ENCODE data around the gene EHBP1. TPM values are rescaled to one million over a fixed set of nuclear protein-coding genes. Genes with fewer than 3 reads are reported as not detected.

Gene EHBP1
- total RNA-seq, 2 experiments from 2014 or later, result 19.3 to 23.2 TPM

GRCh38 chr2:62785810-62786597 lies 80.5 kb downstream of the EHBP1 start:
- H3K36me3 Mint-ChIP-seq (ENCODE audit: low read depth), result peaks cover 7% of the 10 kb centered on the region
- H3K27ac Mint-ChIP-seq, result no peak overlapping the region
- ChIA-PET CTCF (interaction anchor here (1.2 kb wide), 1 partner anchor 329 kb away, joined by 4 read pairs; no protein-coding TSS in a partner anchor), POLR2A (no interaction called here)
- no peaks in the 10 kb centered on the region for H3K4me1 Mint-ChIP-seq
- H3K27me3 Mint-ChIP-seq, result no peaks in the 10 kb centered on the region
- H3K9me3 Mint-ChIP-seq, result peaks cover 8% of the 10 kb centered on the region
- no peak overlapping the region for H3K4me3 Mint-ChIP-seq
- DNase-seq, result no peak

DNA sequence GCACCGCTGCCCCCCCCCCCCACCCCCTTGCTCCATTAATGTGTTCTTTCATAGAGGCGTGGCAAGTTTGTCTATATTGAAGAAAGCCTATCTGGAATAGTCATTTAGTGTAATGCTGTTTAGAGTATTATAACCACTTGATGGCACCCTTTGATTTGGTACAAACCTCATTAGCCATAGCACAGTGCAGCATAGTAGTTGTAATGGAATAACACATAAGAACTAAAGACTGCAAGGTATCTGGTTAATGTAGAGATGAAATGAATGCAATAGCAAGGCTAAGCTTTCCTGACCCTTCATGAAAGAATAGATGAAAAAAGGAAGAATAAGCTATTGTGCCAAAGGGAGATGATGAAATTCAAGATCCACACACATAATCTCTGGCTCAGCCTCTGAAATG lies 81.9 kb downstream of the EHBP1 start:
- H3K4me1 Mint-ChIP-seq, result no peaks in the 10 kb centered on the region
- CTCF ChIA-PET, result interaction anchor here (0.6 to 0.9 kb wide), 3 partner anchors 330 to 639 kb away, joined by 3 to 5 read pairs (median 3); no protein-coding TSS in a partner anchor

DNA sequence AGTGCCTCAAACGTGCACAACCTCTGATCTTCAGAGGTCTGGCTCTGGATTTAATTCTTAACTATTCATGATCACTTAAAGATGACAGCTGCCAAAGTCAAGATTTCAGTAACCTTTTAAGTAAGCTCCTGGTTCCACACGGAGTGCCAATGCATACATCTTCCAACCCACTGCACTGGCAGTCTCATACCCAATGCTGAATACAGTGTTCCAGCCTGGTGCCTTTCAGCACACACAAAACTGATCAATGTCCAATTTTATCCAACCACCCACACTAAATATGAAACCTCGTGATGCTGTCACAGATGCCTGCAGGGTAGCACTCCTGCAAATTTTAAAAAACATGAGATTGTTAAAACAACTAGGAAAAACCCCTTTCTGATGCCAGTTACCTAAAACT lies 84.0 kb downstream of the EHBP1 start:
- Mint-ChIP-seq H3K4me3 (no peak overlapping the region), H3K4me1 (no peaks in the 10 kb centered on the region)
- POLR2A ChIA-PET, result no interaction called here

More for the DNA sequence above, 81.9 kb downstream of the EHBP1 start:
- Mint-ChIP-seq H3K4me3 (no peak overlapping the region), H3K36me3 (ENCODE audit: low read depth) (peaks cover 7% of the 10 kb centered on the region), H3K9me3 (peaks cover 8% of the 10 kb centered on the region), H3K27me3 (no peaks in the 10 kb centered on the region), H3K27ac (no peak overlapping the region)
- POLR2A ChIA-PET, result interaction anchor here (0.6 to 1.0 kb wide), 2 partner anchors 15 to 133 kb away, joined by 3 read pairs; no protein-coding TSS in a partner anchor
- no peak for DNase-seq

GRCh38 chr2:62789918-62790317 lies 84.4 kb downstream of the EHBP1 start:
- CTCF ChIA-PET, result no interaction called here
- POLR2A ChIA-PET, result no interaction called here
- no peak overlapping the region for H3K4me3 Mint-ChIP-seq
- H3K27me3 Mint-ChIP-seq, result no peaks in the 10 kb centered on the region
- no peaks in the 10 kb centered on the region for H3K36me3 Mint-ChIP-seq (ENCODE audit: low read depth)
- H3K27ac Mint-ChIP-seq, result no peak overlapping the region
- DNase-seq, result no peak
- no peaks in the 10 kb centered on the region for H3K4me1 Mint-ChIP-seq
- H3K9me3 Mint-ChIP-seq, result no peaks in the 10 kb centered on the region

More for the DNA sequence above, 84.0 kb downstream of the EHBP1 start:
- H3K27ac Mint-ChIP-seq, result no peak overlapping the region
- H3K27me3 Mint-ChIP-seq, result no peaks in the 10 kb centered on the region
- no peak for DNase-seq
- H3K9me3 Mint-ChIP-seq, result no peaks in the 10 kb centered on the region
- no peaks in the 10 kb centered on the region for H3K36me3 Mint-ChIP-seq (ENCODE audit: low read depth)
- CTCF ChIA-PET, result no interaction called here

- POLR2A ChIA-PET, result no interaction called here
- Mint-ChIP-seq H3K27ac (no peak overlapping the region), H3K36me3 (ENCODE audit: low read depth) (no peaks in the 10 kb centered on the region), H3K4me3 (no peak overlapping the region), H3K9me3 (no peaks in the 10 kb centered on the region), H3K27me3 (no peaks in the 10 kb centered on the region), H3K4me1 (no peaks in the 10 kb centered on the region)
- CTCF ChIA-PET, result no interaction called here
- no peak for DNase-seq
Measured at GRCh38 chr2:62792408-62792807, 86.9 kb downstream of the EHBP1 start.

- Mint-ChIP-seq H3K4me1 (no peaks in the 10 kb centered on the region), H3K9me3 (no peaks in the 10 kb centered on the region), H3K4me3 (no peak overlapping the region), H3K36me3 (ENCODE audit: low read depth) (no peaks in the 10 kb centered on the region), H3K27me3 (no peaks in the 10 kb centered on the region), H3K27ac (no peak overlapping the region)
- POLR2A ChIA-PET, result no interaction called here
- DNase-seq, result no peak
- CTCF ChIA-PET, result no interaction called here
Measured at GRCh38 chr2:62793213-62793612, 87.7 kb downstream of the EHBP1 start.

DNA sequence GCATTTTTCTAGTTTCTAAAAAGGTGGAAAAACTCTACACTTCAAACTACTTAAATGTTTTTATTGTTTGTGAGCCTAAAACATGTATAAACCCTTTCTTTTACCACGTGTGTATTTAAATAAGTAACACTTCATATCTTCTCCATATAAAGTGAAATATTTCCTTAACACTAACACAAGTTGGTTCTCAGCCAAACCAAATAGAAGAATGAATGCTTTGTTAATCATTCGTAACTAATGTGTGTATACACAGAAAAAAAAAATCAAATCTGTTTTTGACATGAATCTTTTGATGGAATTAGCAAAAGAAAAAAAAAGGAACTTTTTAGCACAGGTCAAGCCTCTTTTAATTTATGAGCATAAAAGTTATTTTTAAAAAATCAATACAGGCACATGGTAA lies 89.3 kb downstream of the EHBP1 start:
- H3K9me3 Mint-ChIP-seq, result no peaks in the 10 kb centered on the region
- CTCF ChIA-PET, result no interaction called here
- DNase-seq, result no peak
- H3K36me3 Mint-ChIP-seq (ENCODE audit: low read depth), result no peaks in the 10 kb centered on the region
- POLR2A ChIA-PET, result no interaction called here
- H3K27me3 Mint-ChIP-seq, result no peaks in the 10 kb centered on the region
- H3K27ac Mint-ChIP-seq, result no peak overlapping the region
- no peaks in the 10 kb centered on the region for H3K4me1 Mint-ChIP-seq
- H3K4me3 Mint-ChIP-seq, result no peak overlapping the region

DNA sequence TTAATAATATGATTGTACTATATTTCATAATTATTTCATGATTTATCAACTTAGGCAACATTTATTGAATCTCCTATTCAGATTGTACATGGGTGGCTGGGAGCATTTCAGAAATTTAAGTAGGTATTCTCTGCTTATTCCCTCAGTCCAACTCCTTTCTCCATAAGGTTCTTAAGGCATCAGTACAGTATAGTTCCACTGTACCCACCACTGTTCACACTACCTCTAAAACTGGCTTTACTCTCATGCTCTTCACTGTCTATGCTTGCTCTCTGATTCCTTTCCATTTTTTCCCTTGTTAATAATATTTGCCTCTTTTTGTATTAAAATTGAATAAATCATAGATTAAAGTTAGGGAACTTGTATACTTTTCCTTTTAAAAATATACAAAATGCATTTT lies 89.8 kb downstream of the EHBP1 start:
- no peak for DNase-seq
- CTCF ChIA-PET, result no interaction called here
- no peaks in the 10 kb centered on the region for H3K27me3 Mint-ChIP-seq
- H3K27ac Mint-ChIP-seq, result no peak overlapping the region
- H3K4me3 Mint-ChIP-seq, result no peak overlapping the region
- POLR2A ChIA-PET, result no interaction called here
- H3K4me1 Mint-ChIP-seq, result peaks cover 2% of the 10 kb centered on the region
- no peaks in the 10 kb centered on the region for H3K36me3 Mint-ChIP-seq (ENCODE audit: low read depth)
- H3K9me3 Mint-ChIP-seq, result no peaks in the 10 kb centered on the region

DNA sequence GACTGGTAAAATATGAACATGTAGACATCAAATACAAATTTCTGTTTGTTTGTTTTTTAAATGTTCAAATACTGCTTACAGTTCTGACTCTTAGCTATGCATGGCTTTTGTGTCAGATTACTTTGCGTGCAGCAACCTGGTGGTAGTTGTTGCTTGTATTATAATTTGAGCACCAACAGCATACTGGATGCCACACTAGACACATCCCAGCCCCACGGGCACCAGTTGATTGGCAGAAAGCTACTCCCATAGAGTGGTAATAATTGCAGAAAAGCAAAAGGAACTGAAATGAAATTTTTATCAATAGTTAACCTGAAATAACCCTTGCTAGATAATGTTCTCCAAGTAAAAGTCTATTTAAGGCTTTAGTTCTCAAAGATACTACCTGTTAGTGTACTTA lies 91.6 kb downstream of the EHBP1 start:
- Mint-ChIP-seq H3K4me3 (no peak overlapping the region), H3K36me3 (ENCODE audit: low read depth) (no peaks in the 10 kb centered on the region), H3K27ac (no peak overlapping the region), H3K4me1 (peaks cover 16% of the 10 kb centered on the region), H3K27me3 (no peaks in the 10 kb centered on the region), H3K9me3 (no peaks in the 10 kb centered on the region)
- ChIA-PET POLR2A (no interaction called here), CTCF (interaction anchor here (1.2 to 1.3 kb wide), 2 partner anchors 18 to 340 kb away, joined by 3 to 4 read pairs; no protein-coding TSS in a partner anchor)
- no peak for DNase-seq

DNA sequence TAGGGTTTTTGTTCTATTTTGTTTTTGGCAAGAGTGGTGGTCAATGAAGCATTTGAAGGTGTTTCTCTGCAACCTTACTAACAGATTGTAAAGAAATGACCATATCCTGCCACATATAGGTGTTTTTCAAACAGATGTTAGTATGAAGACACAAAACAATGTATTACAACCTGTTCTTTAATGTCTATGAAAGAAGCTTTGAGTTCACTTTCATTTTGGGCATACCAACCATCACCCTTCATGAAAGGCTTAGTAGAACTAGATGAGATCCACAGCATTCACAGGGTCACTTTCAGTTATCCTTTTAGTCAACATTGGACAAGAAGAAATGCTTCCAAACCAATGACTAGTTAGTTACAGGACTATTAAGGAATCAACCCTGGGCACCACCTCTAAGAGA lies 95.1 kb downstream of the EHBP1 start:
- Mint-ChIP-seq H3K4me3 (no peak overlapping the region), H3K27me3 (no peaks in the 10 kb centered on the region), H3K4me1 (peaks cover 18% of the 10 kb centered on the region), H3K9me3 (no peaks in the 10 kb centered on the region), H3K27ac (no peak overlapping the region), H3K36me3 (ENCODE audit: low read depth) (no peaks in the 10 kb centered on the region)
- ChIA-PET POLR2A (no interaction called here), CTCF (no interaction called here)
- DNase-seq, result no peak

GRCh38 chr2:62801110-62801509 lies 95.6 kb downstream of the EHBP1 start:
- H3K9me3 Mint-ChIP-seq, result peaks cover under 1% of the 10 kb centered on the region
- H3K27ac Mint-ChIP-seq, result no peak overlapping the region

DNA sequence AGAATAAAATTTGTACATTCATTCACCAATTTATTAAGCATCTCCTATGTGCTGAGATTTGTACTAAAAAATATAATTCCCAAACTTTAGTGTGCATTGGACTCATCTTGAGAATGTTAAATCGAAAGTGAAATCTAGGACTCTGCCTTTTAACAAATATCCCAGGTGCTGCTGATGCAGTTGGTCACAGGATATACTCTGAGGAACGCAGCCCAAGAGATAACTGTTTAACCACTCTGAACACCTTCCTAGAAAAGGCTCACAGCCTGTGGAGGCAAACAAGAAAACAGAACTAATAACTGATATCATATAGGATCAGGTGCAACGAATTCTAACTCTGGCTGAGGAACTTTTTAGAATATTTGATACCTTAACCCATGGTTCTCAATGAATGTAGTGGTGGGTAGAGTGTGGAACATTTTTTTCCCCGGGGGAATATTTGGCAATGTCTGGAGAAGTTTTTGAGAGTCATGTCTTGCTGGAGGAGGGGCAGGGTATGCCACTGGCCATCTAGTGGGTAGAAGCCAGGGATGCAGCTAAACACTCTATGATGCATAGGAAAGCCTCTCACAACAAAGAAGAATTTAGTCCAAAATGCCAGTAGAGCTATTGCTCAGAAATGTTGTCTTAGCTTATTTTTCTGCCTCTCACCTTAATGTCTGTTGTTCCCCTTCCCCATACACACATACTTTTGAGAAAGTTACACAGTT lies 96.5 kb downstream of the EHBP1 start:
- ChIA-PET POLR2A (interaction anchor here (1.3 kb wide), 1 partner anchor 14 kb away, joined by 3 read pairs; no protein-coding TSS in a partner anchor), CTCF (no interaction called here)
- H3K4me3 Mint-ChIP-seq, result peak overlapping the region; percentile 37
- DNase-seq, result no peak
- H3K9me3 Mint-ChIP-seq, result peaks cover 2% of the 10 kb centered on the region
- H3K27me3 Mint-ChIP-seq, result no peaks in the 10 kb centered on the region
- peaks cover 18% of the 10 kb centered on the region for H3K4me1 Mint-ChIP-seq
- H3K27ac Mint-ChIP-seq, result peak overlapping the region; percentile 6
- H3K36me3 Mint-ChIP-seq (ENCODE audit: low read depth), result peaks cover 6% of the 10 kb centered on the region

More at GRCh38 chr2:62801110-62801509, 95.6 kb downstream of the EHBP1 start:
- CTCF ChIA-PET, result no interaction called here
- peaks cover under 1% of the 10 kb centered on the region for H3K36me3 Mint-ChIP-seq (ENCODE audit: low read depth)
- no peak for DNase-seq
- POLR2A ChIA-PET, result no interaction called here
- H3K4me3 Mint-ChIP-seq, result no peak overlapping the region
- peaks cover 18% of the 10 kb centered on the region for H3K4me1 Mint-ChIP-seq
- no peaks in the 10 kb centered on the region for H3K27me3 Mint-ChIP-seq

DNA sequence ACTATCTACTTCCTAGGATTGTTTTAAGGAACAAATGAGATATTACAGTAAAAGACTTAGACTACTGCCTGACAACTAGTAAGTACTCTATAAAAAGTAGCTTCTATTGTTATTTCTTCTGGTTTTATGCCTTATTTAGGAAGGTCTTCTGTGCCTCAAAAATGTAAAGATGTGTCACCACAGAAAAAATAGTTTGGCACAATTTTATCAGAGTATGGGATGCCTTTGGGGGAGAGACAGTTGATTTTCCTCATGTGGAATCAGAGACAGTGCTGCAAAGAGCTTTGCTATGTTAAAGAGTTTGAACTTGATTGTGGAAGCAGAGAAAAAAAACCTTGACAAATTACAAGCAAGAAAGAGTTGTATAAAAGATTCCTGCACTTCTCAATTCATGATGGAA lies 98.4 kb downstream of the EHBP1 start:
- POLR2A ChIA-PET, result no interaction called here
- no peak for DNase-seq
- CTCF ChIA-PET, result no interaction called here
- peaks cover 6% of the 10 kb centered on the region for H3K9me3 Mint-ChIP-seq
- H3K4me1 Mint-ChIP-seq, result peaks cover 19% of the 10 kb centered on the region
- peaks cover 17% of the 10 kb centered on the region for H3K36me3 Mint-ChIP-seq (ENCODE audit: low read depth)
- no peak overlapping the region for H3K4me3 Mint-ChIP-seq
- H3K27ac Mint-ChIP-seq, result no peak overlapping the region
- H3K27me3 Mint-ChIP-seq, result no peaks in the 10 kb centered on the region
